CD4-positive, alpha-beta memory T cell (primary cell): ENCODE measurements around the gene FTCDNL1. TPM values are rescaled to one million over a fixed set of nuclear protein-coding genes. Genes with fewer than 3 reads are reported as not detected.
A peak's percentile ranks its signal among the peaks of the same experiment; 100 is the strongest.

Experiments
- CTCF ChIA-PET: fragments of 350-600 bp; sonication (Branson Sonifier 250); formaldehyde crosslinking; loops from one replicate; lab custom pipeline; 2021; ENCODE audit warnings: inconsistent platforms; ENCODE audit not compliant: partially characterized antibody; lab: Charles Lee
- POLR2A ChIA-PET: fragments of 350-600 bp; sonication (Branson Sonifier 250); formaldehyde crosslinking; loops from one replicate; lab custom pipeline; 2021; ENCODE audit not compliant: partially characterized antibody; lab: Charles Lee
- DNase-seq, 5 donors: peaks; one replicate each; pipeline versions ENCODE4 v3.0.0 to v3.0.0-alpha.2; 2020 to 2022; ENCODE audit warnings: mixed read lengths in 1 of 5
- H3K27ac ChIP-seq: one replicate; pipeline ENCODE4 v1.7.0; 2013; ENCODE audit warnings: low read depth, low read length
- H3K27me3 ChIP-seq: 2 replicates; pipeline ENCODE4 v1.7.0; 2013; ENCODE audit warnings: mild to moderate bottlenecking, low read length, moderate library complexity; ENCODE audit not compliant: insufficient read depth
- H3K36me3 ChIP-seq: 2 replicates; pipeline ENCODE4 v1.7.0; 2013; ENCODE audit warnings: mild to moderate bottlenecking, low read length, moderate library complexity; ENCODE audit not compliant: insufficient read depth
- H3K4me1 ChIP-seq: 2 replicates; pipeline ENCODE4 v1.7.0; 2013; ENCODE audit warnings: mild to moderate bottlenecking, low read length, moderate library complexity; ENCODE audit not compliant: insufficient read depth
- H3K4me3 ChIP-seq, 2 donors: one replicate each; pipeline ENCODE4 v1.7.0; 2013; ENCODE audit warnings: low read length in 2 of 2, mild to moderate bottlenecking in 1 of 2
- H3K9me3 ChIP-seq, 2 donors: one replicate each; pipeline ENCODE4 v1.7.0; 2013; ENCODE audit warnings: low read length in 2 of 2, control low read depth in 1 of 2; ENCODE audit not compliant: control insufficient read depth in 1 of 2
- H3K27ac Mint-ChIP-seq, 7 donors: one replicate each; pipeline ENCODE4 v1.8.0; 2020 to 2021; ENCODE audit warnings: mixed read lengths in 7 of 7, mild to moderate bottlenecking in 6 of 7, inconsistent platforms in 3 of 7, moderate library complexity in 3 of 7
- H3K27me3 Mint-ChIP-seq, 2 donors: one replicate each; pipeline ENCODE4 v1.8.0; 2020 to 2021; ENCODE audit warnings: mixed read lengths in 2 of 2
- H3K36me3 Mint-ChIP-seq, 2 donors: one replicate each; pipeline ENCODE4 v1.8.0; 2020 to 2021; ENCODE audit warnings: mixed read lengths in 2 of 2, inconsistent platforms in 1 of 2, mild to moderate bottlenecking in 1 of 2
- H3K4me1 Mint-ChIP-seq, 4 donors: one replicate each; pipeline ENCODE4 v1.8.0; 2020 to 2021; ENCODE audit warnings: mixed read lengths in 4 of 4, mild to moderate bottlenecking in 1 of 4
- H3K4me3 Mint-ChIP-seq, 8 donors: one replicate each; pipeline ENCODE4 v1.8.0; 2020 to 2021; ENCODE audit warnings: mixed read lengths in 8 of 8, mild to moderate bottlenecking in 7 of 8, moderate library complexity in 6 of 8, inconsistent platforms in 3 of 8
- H3K9me3 Mint-ChIP-seq, 8 donors: one replicate each; pipeline ENCODE4 v1.8.0; 2020 to 2021; ENCODE audit warnings: mixed read lengths in 8 of 8, mild to moderate bottlenecking in 5 of 8, inconsistent platforms in 3 of 8, moderate library complexity in 1 of 8
- intact Hi-C: fragments of 100-400 bp; cut with micrococcal nuclease; formaldehyde crosslinking; loops from one replicate; pipeline ENCODE4 v1.15.1; 2023
- polyA plus RNA-seq, 2 donors: library from polyadenylated mRNA; unstranded; fragments of 300-500 nt; fragmentation: Illumina TruSeq; gene quantifications; one replicate each; pipeline ENCODE4 v1.2.3, GENCODE V29; 2021
- total RNA-seq, 2 experiments: library from RNA; stranded (reverse); gene quantifications; one replicate each; pipeline ENCODE4 v1.2.3, GENCODE V29; 2021

FTCDNL1 gene
- total and polyA plus RNA-seq, 4 experiments from 2014 or later, result 1.6 to 2.7 (median 2.1) TPM

- peaks cover 0 to 2% of the 10 kb centered on the region in 2 donors for H3K27me3 Mint-ChIP-seq
- intact Hi-C loops, result no loop called here
- Histone ChIP-seq H3K4me1 (no peaks in the 10 kb centered on the region), H3K4me3 (no peak overlapping the region), H3K9me3 (no peaks in the 10 kb centered on the region), H3K27ac (no peak overlapping the region), H3K27me3 (no peaks in the 10 kb centered on the region), H3K36me3 (no peaks in the 10 kb centered on the region)
- no peak overlapping the region for H3K27ac Mint-ChIP-seq
- H3K36me3 Mint-ChIP-seq, result no peaks in the 10 kb centered on the region
- H3K4me1 Mint-ChIP-seq, result no peaks in the 10 kb centered on the region
- no peaks in the 10 kb centered on the region for H3K9me3 Mint-ChIP-seq
- H3K4me3 Mint-ChIP-seq, result no peak overlapping the region
- DNase-seq, result no peak
- ChIA-PET CTCF (no interaction called here), POLR2A (no interaction called here)
Measured at GRCh38 chr2:199791326-199791725, 59.7 kb downstream of the FTCDNL1 start.

- CTCF ChIA-PET, result no interaction called here
Measured at GRCh38 chr2:199784512-199784911, 66.5 kb downstream of the FTCDNL1 start.

GRCh38 chr2:199779589-199779988, 71.4 kb downstream of the FTCDNL1 start:
- ChIA-PET CTCF (no interaction called here), POLR2A (no interaction called here)
- H3K9me3 ChIP-seq, result no peaks in the 10 kb centered on the region
- H3K27ac Mint-ChIP-seq, result no peak overlapping the region
- no peak overlapping the region for H3K4me3 ChIP-seq
- no peak overlapping the region for H3K27ac ChIP-seq
- no peaks in the 10 kb centered on the region for H3K36me3 ChIP-seq
- peaks cover 0 to 3% (median 0%) of the 10 kb centered on the region in 8 donors for H3K9me3 Mint-ChIP-seq
- no peak for DNase-seq
- H3K4me1 Mint-ChIP-seq, result no peaks in the 10 kb centered on the region
- intact Hi-C loops, result no loop called here
- no peaks in the 10 kb centered on the region for H3K27me3 Mint-ChIP-seq
- no peaks in the 10 kb centered on the region for H3K27me3 ChIP-seq
- no peaks in the 10 kb centered on the region for H3K4me1 ChIP-seq
- no peak overlapping the region for H3K4me3 Mint-ChIP-seq
- no peaks in the 10 kb centered on the region for H3K36me3 Mint-ChIP-seq

More at GRCh38 chr2:199784512-199784911, 66.5 kb downstream of the FTCDNL1 start:
- H3K9me3 ChIP-seq, result no peaks in the 10 kb centered on the region
- H3K27me3 ChIP-seq, result no peaks in the 10 kb centered on the region
- H3K4me3 ChIP-seq, result no peak overlapping the region
- no peaks in the 10 kb centered on the region for H3K36me3 ChIP-seq
- no peak overlapping the region for H3K27ac Mint-ChIP-seq
- no peak overlapping the region for H3K4me3 Mint-ChIP-seq
- intact Hi-C loops, result no loop called here
- H3K4me1 Mint-ChIP-seq, result no peaks in the 10 kb centered on the region
- peaks cover 0 to 3% of the 10 kb centered on the region in 2 donors for H3K27me3 Mint-ChIP-seq
- H3K4me1 ChIP-seq, result no peaks in the 10 kb centered on the region
- no peaks in the 10 kb centered on the region for H3K36me3 Mint-ChIP-seq
- H3K27ac ChIP-seq, result no peak overlapping the region
- H3K9me3 Mint-ChIP-seq, result peaks cover 0 to 3% (median 0%) of the 10 kb centered on the region in 8 donors
- DNase-seq, result no peak
- POLR2A ChIA-PET, result no interaction called here

- Histone ChIP-seq H3K36me3 (no peaks in the 10 kb centered on the region), H3K27ac (no peak overlapping the region), H3K27me3 (no peaks in the 10 kb centered on the region), H3K9me3 (no peaks in the 10 kb centered on the region), H3K4me3 (no peak overlapping the region), H3K4me1 (no peaks in the 10 kb centered on the region)
- POLR2A ChIA-PET, result no interaction called here
- Mint-ChIP-seq H3K4me1 (no peaks in the 10 kb centered on the region), H3K4me3 (no peak overlapping the region), H3K27me3 (no peaks in the 10 kb centered on the region), H3K36me3 (no peaks in the 10 kb centered on the region), H3K9me3 (peaks cover 0 to 3% (median 0%) of the 10 kb centered on the region in 8 donors), H3K27ac (no peak overlapping the region)
- CTCF ChIA-PET, result no interaction called here
- intact Hi-C loops, result no loop called here
- no peak for DNase-seq
Measured at GRCh38 chr2:199778655-199779054, 72.3 kb downstream of the FTCDNL1 start.

GRCh38 chr2:199777916-199778315, 73.1 kb downstream of the FTCDNL1 start:
- H3K4me3 Mint-ChIP-seq, result no peak overlapping the region
- POLR2A ChIA-PET, result no interaction called here
- Histone ChIP-seq H3K4me1 (no peaks in the 10 kb centered on the region), H3K4me3 (no peak overlapping the region), H3K27me3 (no peaks in the 10 kb centered on the region), H3K27ac (no peak overlapping the region), H3K36me3 (no peaks in the 10 kb centered on the region), H3K9me3 (no peaks in the 10 kb centered on the region)
- CTCF ChIA-PET, result no interaction called here
- no peaks in the 10 kb centered on the region for H3K27me3 Mint-ChIP-seq
- intact Hi-C loops, result no loop called here
- no peak for DNase-seq
- peaks cover 0 to 1% (median 0%) of the 10 kb centered on the region in 8 donors for H3K9me3 Mint-ChIP-seq
- peak overlapping the region in 1 of 7 donors; percentile 11 for H3K27ac Mint-ChIP-seq
- H3K36me3 Mint-ChIP-seq, result no peaks in the 10 kb centered on the region
- no peaks in the 10 kb centered on the region for H3K4me1 Mint-ChIP-seq

GRCh38 chr2:199777315-199777714, 73.7 kb downstream of the FTCDNL1 start:
- DNase-seq, result no peak
- no peak overlapping the region for H3K4me3 Mint-ChIP-seq
- CTCF ChIA-PET, result no interaction called here
- H3K27me3 Mint-ChIP-seq, result no peaks in the 10 kb centered on the region
- H3K4me3 ChIP-seq, result no peak overlapping the region
- no peak overlapping the region for H3K27ac ChIP-seq
- H3K27me3 ChIP-seq, result no peaks in the 10 kb centered on the region
- H3K36me3 ChIP-seq, result no peaks in the 10 kb centered on the region
- H3K4me1 Mint-ChIP-seq, result no peaks in the 10 kb centered on the region
- H3K27ac Mint-ChIP-seq, result no peak overlapping the region
- peaks cover 0 to under 1% (median 0%) of the 10 kb centered on the region in 8 donors for H3K9me3 Mint-ChIP-seq
- H3K36me3 Mint-ChIP-seq, result no peaks in the 10 kb centered on the region
- POLR2A ChIA-PET, result no interaction called here
- intact Hi-C loops, result no loop called here
- H3K9me3 ChIP-seq, result no peaks in the 10 kb centered on the region
- no peaks in the 10 kb centered on the region for H3K4me1 ChIP-seq

GRCh38 chr2:199775267-199775666, 75.7 kb downstream of the FTCDNL1 start:
- H3K9me3 ChIP-seq, result no peaks in the 10 kb centered on the region
- no peaks in the 10 kb centered on the region for H3K9me3 Mint-ChIP-seq
- no peaks in the 10 kb centered on the region for H3K36me3 Mint-ChIP-seq
- H3K27me3 ChIP-seq, result no peaks in the 10 kb centered on the region
- no peaks in the 10 kb centered on the region for H3K4me1 Mint-ChIP-seq
- H3K4me3 Mint-ChIP-seq, result no peak overlapping the region
- POLR2A ChIA-PET, result no interaction called here
- H3K36me3 ChIP-seq, result no peaks in the 10 kb centered on the region
- H3K27me3 Mint-ChIP-seq, result no peaks in the 10 kb centered on the region
- no peak overlapping the region for H3K27ac ChIP-seq
- no peak overlapping the region for H3K27ac Mint-ChIP-seq
- DNase-seq, result no peak
- CTCF ChIA-PET, result no interaction called here
- intact Hi-C loops, result no loop called here
- no peaks in the 10 kb centered on the region for H3K4me1 ChIP-seq
- no peak overlapping the region for H3K4me3 ChIP-seq
